Measurements from ENCODE around the gene CECR2. TPM values are rescaled to one million over a fixed set of nuclear protein-coding genes. Genes with fewer than 3 reads are reported as not detected.

CECR2 gene
- total and polyA plus RNA-seq, 12 donors: 1.1 to 9.1 (median 6.3) TPM

DNA sequence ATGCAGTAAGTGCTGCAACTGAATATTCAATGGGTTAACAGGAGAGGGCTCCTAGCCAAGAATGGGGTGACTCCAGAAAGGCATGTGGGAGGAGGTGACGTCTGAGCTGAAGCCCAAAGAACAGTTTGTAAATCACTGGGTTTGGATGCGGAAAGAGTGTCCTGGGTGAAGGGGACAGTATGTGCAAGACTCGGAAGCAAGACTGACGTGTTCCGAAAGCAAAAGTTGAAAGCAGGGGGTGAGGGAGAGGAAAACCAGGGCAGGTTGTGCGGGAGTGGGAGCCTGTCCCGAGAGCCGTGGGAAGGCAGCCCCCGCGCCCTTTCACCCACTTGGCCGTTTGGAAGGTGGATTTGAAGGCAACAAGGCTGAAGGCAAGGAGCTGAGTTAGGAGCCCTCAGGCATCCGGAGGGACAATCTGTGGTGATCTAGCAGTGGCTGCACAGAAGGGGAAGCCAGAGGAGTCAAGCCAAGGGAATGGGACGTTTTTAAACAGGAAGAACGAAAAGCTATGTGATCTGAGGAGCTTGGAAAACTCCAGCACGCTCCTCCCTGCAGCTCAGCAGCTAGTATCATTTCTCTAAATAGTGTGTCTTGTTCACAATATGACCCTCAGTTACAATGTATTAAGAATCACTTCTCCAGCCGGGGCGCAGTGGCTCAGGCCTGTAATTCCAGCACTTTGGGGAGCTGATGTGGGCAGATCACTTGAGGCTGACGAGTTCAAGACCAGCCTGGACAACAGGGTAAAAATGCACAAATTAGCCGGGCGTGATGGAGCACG is 201.8 kb downstream of the CECR2 start:
- intact Hi-C loops (cut with DNase I): loop anchor here in 4 of 10 donors (2.0 to 5.0 kb wide), 3 partner anchors 56 to 216 kb away; partner anchors contain the start of genes BCL2L13 (in 3 of the 4) and ATP6V1E1 (in 2 of the 4)
- TF ChIP-seq, protein P1, sequence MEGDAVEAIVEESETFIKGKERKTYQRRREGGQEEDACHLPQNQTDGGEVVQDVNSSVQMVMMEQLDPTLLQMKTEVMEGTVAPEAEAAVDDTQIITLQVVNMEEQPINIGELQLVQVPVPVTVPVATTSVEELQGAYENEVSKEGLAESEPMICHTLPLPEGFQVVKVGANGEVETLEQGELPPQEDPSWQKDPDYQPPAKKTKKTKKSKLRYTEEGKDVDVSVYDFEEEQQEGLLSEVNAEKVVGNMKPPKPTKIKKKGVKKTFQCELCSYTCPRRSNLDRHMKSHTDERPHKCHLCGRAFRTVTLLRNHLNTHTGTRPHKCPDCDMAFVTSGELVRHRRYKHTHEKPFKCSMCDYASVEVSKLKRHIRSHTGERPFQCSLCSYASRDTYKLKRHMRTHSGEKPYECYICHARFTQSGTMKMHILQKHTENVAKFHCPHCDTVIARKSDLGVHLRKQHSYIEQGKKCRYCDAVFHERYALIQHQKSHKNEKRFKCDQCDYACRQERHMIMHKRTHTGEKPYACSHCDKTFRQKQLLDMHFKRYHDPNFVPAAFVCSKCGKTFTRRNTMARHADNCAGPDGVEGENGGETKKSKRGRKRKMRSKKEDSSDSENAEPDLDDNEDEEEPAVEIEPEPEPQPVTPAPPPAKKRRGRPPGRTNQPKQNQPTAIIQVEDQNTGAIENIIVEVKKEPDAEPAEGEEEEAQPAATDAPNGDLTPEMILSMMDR (IDR thresholded peaks at IDR 0.05): no peak
- Histone ChIP-seq H3K9me3 (no peaks in the 10 kb centered on the region), H3K27ac (peak overlapping the region; percentile 81 to 94 (median 86)), H3K27me3 (no peaks in the 10 kb centered on the region), H3K4me1 (peaks cover 11 to 35% (median 27%) of the 10 kb centered on the region in 9 donors), H3K4me3 (peak overlapping the region in 9 of 10 donors; percentile 3 to 51 (median 41)), H3K36me3 (no peaks in the 10 kb centered on the region)
- peak; percentile 84 to 96 (median 94) for ATAC-seq
- 15 to 17% methylated on average over 21 of the region's 21 CpGs for WGBS, 2 donors
- DNase-seq: peak; percentile 78 to 87

DNA sequence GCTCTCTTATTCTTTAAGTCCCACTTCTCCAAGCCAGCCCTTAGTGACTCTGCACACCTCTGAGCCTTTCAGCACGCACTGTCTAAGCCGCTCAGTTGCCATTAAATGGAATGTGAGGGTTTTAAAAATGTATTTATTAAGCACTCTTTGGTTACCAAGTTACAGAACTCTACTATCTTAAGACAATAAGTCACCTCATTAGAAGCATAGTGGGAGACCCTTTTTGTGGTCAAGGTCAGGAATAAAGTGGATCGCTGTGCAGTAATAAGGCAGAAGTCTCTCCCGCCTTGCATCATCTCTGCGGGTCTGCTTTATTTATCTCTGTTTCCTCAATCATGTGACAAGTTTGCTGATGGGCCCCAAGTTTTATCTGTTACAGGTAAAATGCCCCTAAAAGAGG is 205.9 kb downstream of the CECR2 start:
- DNase-seq: no peak
- no peaks in the 10 kb centered on the region for H3K27me3 ChIP-seq
- no peaks in the 10 kb centered on the region for H3K9me3 ChIP-seq
- TF ChIP-seq, protein P1 (IDR thresholded peaks at IDR 0.05): no peak
- WGBS, 2 donors: 81 to 84% methylated on average over 5 of the region's 5 CpGs
- no peak for ATAC-seq
- no peak overlapping the region for H3K4me3 ChIP-seq
- H3K27ac ChIP-seq: no peak overlapping the region
- peaks cover 11 to 26% (median 20%) of the 10 kb centered on the region in 9 donors for H3K4me1 ChIP-seq
- no peaks in the 10 kb centered on the region for H3K36me3 ChIP-seq
- intact Hi-C loops (cut with DNase I): no loop called here

DNA sequence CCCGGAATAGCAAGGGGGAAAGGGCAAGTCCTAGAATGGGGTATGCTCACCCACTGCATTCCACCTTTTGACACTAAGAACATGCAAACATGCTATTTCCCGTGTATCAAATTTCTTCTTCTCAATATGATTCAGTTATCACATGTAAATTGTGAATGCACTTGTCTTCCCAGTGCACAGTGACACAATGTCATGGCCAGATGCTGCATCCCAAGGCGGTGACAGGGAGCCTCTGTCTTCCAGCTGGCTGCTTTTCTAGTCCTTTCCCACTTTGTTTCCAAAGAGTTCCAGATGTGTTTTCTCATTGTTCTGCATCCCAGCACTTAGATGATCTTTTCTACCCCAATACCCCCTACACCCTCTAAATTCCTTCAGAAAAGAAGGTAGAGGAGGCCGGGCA is 206.4 kb downstream of the CECR2 start:
- no peak overlapping the region for H3K4me3 ChIP-seq
- 71 to 86% methylated on average over 4 of the region's 4 CpGs for WGBS, 2 donors
- TF ChIP-seq, protein P1 (IDR thresholded peaks at IDR 0.05): no peak
- no peaks in the 10 kb centered on the region for H3K27me3 ChIP-seq
- H3K4me1 ChIP-seq: peaks cover 7 to 21% (median 15%) of the 10 kb centered on the region in 9 donors
- ATAC-seq: no peak
- H3K36me3 ChIP-seq: no peaks in the 10 kb centered on the region
- DNase-seq: no peak
- H3K27ac ChIP-seq: peak overlapping the region in 1 of 10 donors; percentile 63
- no peaks in the 10 kb centered on the region for H3K9me3 ChIP-seq
- intact Hi-C loops (cut with DNase I): no loop called here

DNA sequence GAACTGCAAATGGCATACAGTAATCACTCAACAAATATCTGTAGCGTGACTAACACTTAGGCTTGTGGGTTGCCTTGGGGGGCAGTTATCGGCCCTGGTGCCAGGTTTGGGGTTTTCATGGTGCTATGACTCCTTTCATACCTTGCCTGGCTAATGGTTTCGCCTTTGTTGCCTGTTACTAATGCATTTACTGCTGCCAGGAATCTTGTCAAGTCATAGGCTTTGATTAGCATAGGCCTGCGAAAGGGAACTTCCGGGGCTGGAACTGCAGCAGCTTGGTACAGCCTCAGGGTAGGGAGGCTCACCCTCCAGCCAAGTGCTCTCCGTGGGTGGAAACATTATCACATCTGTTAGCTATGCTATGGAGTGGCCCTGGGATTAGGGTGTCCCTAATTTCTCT is 207.2 kb downstream of the CECR2 start:
- Histone ChIP-seq H3K4me1 (peaks cover 4 to 16% (median 8%) of the 10 kb centered on the region in 9 donors), H3K27ac (peak overlapping the region in 6 of 10 donors; percentile 3 to 63 (median 29)), H3K27me3 (no peaks in the 10 kb centered on the region), H3K36me3 (no peaks in the 10 kb centered on the region), H3K4me3 (no peak overlapping the region), H3K9me3 (no peaks in the 10 kb centered on the region)
- 70 to 80% methylated on average over 6 of the region's 6 CpGs for WGBS, 2 donors
- peak in 5 of 8 donors; percentile 22 to 80 (median 52) for ATAC-seq
- intact Hi-C loops (cut with DNase I): no loop called here
- TF ChIP-seq, protein P1 (IDR thresholded peaks at IDR 0.05): no peak
- no peak for DNase-seq
